ENCODE data around the gene ZNF267.
"Not testable (repeated sequence)": the region's sequence is repeated elsewhere in the genome, so short reads cannot be mapped to it uniquely, and the experiment has no call there.

Gene ZNF267

GRCh38 chr16:31879937-31880321, 6.3 kb downstream of the ZNF267 start:
- DNase-seq (ENCODE audit: low read depth) = no peak

DNA sequence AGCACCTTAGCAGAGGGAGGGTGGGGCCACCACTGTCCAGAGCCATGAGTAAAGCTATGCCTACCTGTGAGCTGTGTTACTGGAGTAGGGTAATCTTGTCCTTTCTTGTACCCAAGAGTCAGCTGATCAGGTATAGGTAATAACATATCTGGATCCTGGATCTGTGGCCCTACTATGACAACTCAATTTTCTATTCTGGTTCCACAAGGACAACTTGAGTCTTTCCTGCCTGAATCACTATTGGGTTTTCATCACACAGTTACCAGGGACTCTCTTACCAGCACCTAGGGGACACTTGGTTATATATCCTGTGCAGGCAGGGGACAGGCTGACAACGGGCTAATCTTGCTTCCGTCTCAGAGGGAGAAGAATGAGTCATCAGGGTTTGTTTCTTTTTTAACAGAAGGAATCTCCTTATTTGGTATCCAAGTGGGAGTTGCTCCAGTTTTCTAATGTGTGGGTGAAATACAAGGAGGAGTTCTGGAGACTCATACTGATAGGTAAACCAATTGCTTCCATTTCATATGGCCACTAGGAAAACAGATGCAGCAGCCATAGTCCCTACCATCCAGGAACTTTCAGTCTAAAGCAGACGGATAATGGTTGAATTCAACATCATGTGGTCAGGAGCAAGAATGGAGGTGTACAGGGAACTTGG, 6.8 kb downstream of the ZNF267 start:
- no peak for DNase-seq (ENCODE audit: low read depth)

GRCh38 chr16:31886227-31886626, 12.6 kb downstream of the ZNF267 start:
- no peak for DNase-seq (ENCODE audit: low read depth)

- no peak for DNase-seq (ENCODE audit: low read depth)
These were observed 15.1 kb downstream of the ZNF267 start for GRCh38 chr16:31888735-31889134.

GRCh38 chr16:31892111-31892510, 18.5 kb downstream of the ZNF267 start:
- DNase-seq (ENCODE audit: low read depth) = not testable (repeated sequence)

- no peak for DNase-seq (ENCODE audit: low read depth)
These were observed 20.2 kb downstream of the ZNF267 start for GRCh38 chr16:31893824-31894223.

DNA sequence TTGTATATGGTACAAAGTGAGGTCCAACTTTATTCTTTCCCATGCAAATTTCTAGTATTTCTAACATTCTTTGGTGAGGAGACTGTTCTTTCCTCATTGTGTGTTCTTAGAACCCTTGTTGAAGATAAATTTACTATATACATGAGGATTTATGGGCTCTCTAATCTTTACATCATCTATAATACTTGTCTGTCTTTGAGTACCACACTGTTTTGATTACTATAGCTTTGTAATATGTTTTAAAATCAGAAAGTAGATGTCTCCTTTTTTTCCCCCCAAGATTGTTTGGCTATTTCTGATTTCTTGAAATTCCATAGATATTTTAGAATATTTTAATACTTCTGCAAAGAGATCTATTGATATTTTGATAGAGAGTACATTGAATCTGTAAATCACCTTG, 23.7 kb downstream of the ZNF267 start:
- DNase-seq (ENCODE audit: low read depth) = no peak

- DNase-seq (ENCODE audit: low read depth) = no peak
These were observed 25.9 kb downstream of the ZNF267 start for GRCh38 chr16:31899505-31899904.

DNA sequence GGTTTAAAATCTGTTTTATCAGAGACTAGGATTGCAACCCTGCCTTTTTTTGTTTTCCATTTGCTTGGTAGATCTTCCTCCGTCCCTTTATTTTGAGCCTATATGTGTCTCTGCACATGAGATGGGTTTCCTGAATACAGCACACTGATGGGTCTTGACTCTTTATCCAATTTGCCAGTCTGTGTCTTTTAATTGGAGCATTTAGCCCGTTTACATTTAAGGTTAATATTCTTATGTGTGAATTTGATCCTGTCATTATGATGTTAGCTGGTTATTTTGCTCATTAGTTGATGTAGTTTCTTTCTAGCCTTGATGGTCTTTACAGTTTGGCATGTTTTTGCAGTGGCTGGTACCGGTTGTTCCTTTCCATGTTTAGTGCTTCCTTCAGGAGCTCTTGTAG, 31.0 kb downstream of the ZNF267 start:
- not testable (repeated sequence) for DNase-seq (ENCODE audit: low read depth)

GRCh38 chr16:31913668-31914067, 40.1 kb downstream of the ZNF267 start:
- no peak for DNase-seq (ENCODE audit: low read depth)

DNA sequence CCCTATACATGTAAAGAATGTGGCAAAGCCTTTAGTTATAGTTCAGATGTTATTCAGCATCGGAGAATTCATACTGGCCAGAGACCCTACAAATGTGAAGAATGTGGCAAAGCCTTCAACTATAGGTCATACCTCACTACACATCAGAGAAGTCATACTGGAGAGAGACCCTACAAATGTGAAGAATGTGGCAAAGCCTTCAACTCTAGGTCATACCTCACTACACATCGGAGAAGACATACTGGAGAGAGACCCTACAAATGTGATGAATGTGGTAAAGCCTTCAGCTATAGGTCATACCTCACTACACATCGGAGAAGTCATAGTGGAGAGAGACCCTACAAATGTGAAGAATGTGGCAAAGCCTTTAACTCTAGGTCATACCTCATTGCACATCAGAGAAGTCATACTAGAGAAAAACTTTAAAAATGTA, 42.5 kb downstream of the ZNF267 start:
- no peak for DNase-seq (ENCODE audit: low read depth)

- no peak for DNase-seq (ENCODE audit: low read depth)
These were observed 46.8 kb downstream of the ZNF267 start for GRCh38 chr16:31920373-31920772.

DNA sequence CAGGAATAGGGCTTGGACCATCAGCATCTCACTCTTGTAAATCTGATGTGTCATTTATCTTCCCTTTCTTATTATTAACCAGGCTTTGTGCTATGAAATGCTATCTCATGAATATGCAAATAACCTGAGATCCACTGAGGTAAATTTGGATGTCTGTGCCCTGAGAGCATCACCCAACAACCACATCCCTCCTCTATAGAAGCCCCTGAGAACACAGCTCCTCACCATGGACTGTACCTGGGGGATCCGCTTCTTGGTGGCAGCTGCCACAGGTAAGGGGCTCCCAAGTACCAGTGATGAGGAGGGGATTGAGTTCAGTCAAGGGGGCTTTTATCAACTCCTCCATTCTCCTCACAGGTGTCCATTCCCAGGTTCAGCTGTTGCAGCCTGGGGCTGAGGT, 78.2 kb downstream of the ZNF267 start:
- not testable (repeated sequence) for DNase-seq (ENCODE audit: low read depth)

DNA sequence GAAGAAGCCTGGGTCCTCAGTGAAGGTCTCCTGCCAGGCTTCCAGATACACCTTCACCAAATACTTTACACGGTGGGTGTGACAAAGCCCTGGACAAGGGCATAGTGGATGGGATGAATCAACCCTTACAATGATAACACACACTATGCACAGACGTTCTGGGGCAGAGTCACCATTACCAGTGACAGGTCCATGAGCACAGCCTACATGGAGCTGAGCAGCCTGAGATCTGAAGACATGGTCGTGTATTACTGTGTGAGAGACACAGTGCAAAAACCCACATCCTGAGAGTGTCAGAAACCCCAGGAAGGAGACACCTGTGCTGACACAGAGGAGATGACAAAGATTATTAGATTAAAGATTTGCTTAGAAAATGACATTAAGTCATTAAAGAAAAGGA, 78.6 kb downstream of the ZNF267 start:
- not testable (repeated sequence) for DNase-seq (ENCODE audit: low read depth)

- DNase-seq (ENCODE audit: low read depth) = not testable (repeated sequence)
These were observed 82.6 kb downstream of the ZNF267 start for GRCh38 chr16:31956221-31956620.

DNA sequence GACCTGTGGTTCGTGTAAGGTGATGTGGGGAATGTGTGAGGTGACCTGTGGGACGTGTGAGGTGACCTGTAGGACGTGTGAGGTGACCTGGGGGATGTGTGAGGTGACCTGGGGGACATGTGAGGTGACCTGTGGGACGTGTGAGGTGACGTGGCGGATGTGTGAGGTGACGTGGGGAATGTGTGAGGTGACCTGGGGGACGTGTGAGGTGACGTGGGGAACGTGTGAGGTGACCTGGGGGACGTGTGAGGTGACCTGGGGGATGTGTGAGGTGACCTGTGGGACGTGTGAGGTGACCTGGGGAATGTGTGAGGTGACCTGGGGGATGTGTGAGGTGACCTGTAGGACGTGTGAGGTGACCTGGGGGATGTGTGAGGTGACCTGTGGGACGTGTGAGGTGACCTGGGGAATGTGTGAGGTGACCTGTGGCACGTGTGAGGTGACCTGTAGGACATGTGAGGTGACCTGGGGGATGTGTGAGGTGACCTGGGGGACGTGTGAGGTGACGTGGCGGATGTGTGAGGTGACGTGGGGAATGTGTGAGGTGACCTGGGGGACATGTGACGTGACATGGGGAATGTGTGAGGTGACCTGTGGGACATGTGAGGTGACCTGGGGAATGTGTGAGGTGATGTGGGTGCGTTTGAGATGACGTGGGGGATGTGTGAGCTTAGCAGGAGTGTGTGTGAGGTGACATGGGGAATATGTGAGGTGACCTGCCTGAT, 86.7 kb downstream of the ZNF267 start:
- not testable (repeated sequence) for DNase-seq (ENCODE audit: low read depth)

Data from GM04504 (cell line).